Natural killer cell (primary cell): ENCODE measurements around the gene CR2. TPM values are rescaled to one million over a fixed set of nuclear protein-coding genes. Genes with fewer than 3 reads are reported as not detected.
"Not testable (repeated sequence)": the region's sequence is repeated elsewhere in the genome, so short reads cannot be mapped to it uniquely, and the experiment has no call there.

Source experiments
- ATAC-seq, 3 donors: fragments of 150-1000 bp in 2 of 3; fragments of 200-7000 bp in 1 of 3; cut with Tn5 transposase; 1 replicate in 1 of 3; 2 replicates in 2 of 3; pipeline ENCODE4 v1.10.0; 2021; ENCODE audit warnings: mild to moderate bottlenecking in 2 of 3, moderate library complexity in 2 of 3
- DNase-seq, 2 donors: peaks; one replicate each; pipeline versions ENCODE4 v3.0.0 to v3.0.0-alpha.2; 2013 to 2021; ENCODE audit warnings: mixed read lengths in 1 of 2
- H3K27ac ChIP-seq: one replicate; pipeline ENCODE4 v1.5.1; 2013; ENCODE audit warnings: mild to moderate bottlenecking, low read length
- H3K27me3 ChIP-seq: one replicate; pipeline ENCODE4 v1.6.1; 2013; ENCODE audit warnings: low read length; ENCODE audit not compliant: control insufficient read depth, insufficient read depth
- H3K36me3 ChIP-seq: one replicate; pipeline ENCODE4 v1.6.1; 2013; ENCODE audit warnings: low read length; ENCODE audit not compliant: control insufficient read depth, insufficient read depth
- H3K4me1 ChIP-seq: one replicate; pipeline ENCODE4 v1.6.1; 2013; ENCODE audit warnings: low read length; ENCODE audit not compliant: control insufficient read depth, insufficient read depth
- H3K4me3 ChIP-seq: one replicate; pipeline ENCODE4 v1.5.1; 2013; ENCODE audit warnings: low read length
- H3K9me3 ChIP-seq: one replicate; pipeline ENCODE4 v1.6.1; 2013; ENCODE audit warnings: low read length; ENCODE audit not compliant: control insufficient read depth, insufficient read depth
- H3K27ac Mint-ChIP-seq, 2 donors: one replicate each; pipeline ENCODE4 v1.8.0; 2022; ENCODE audit warnings: mild to moderate bottlenecking in 2 of 2, mixed read lengths in 2 of 2, moderate library complexity in 1 of 2
- H3K27me3 Mint-ChIP-seq, 2 donors: one replicate each; pipeline ENCODE4 v1.8.0; 2022; ENCODE audit warnings: low read depth in 2 of 2, mixed read lengths in 2 of 2
- H3K36me3 Mint-ChIP-seq: one replicate; pipeline ENCODE4 v1.8.0; 2022; ENCODE audit warnings: mixed read lengths
- H3K4me1 Mint-ChIP-seq, 2 donors: one replicate each; pipeline ENCODE4 v1.8.0; 2022; ENCODE audit warnings: mixed read lengths in 2 of 2
- H3K4me3 Mint-ChIP-seq: one replicate; pipeline ENCODE4 v1.8.0; 2022; ENCODE audit warnings: mild to moderate bottlenecking, moderate library complexity, mixed read lengths
- H3K9me3 Mint-ChIP-seq, 2 donors: one replicate each; pipeline ENCODE4 v1.8.0; 2022; ENCODE audit warnings: mixed read lengths in 2 of 2
- WGBS: methylation state at CpG from one replicate; pipeline ENCODE4 v1.1.7; 2013; ENCODE audit warnings: missing lambda C conversion rate; ENCODE audit not compliant: insufficient coverage; 5-methylcytosine and 5-hydroxymethylcytosine counted together
- intact Hi-C: fragments of 100-400 bp; cut with micrococcal nuclease; formaldehyde crosslinking; loops from one replicate; pipeline ENCODE4 v1.14.2; 2022
- total RNA-seq, 4 donors: library from RNA; stranded (reverse); fragments of 120-200 nt in 1 of 4; gene quantifications; one replicate each; pipeline versions ENCODE4 v1.2.3 to v1.2.4, GENCODE V29; 2013 to 2022
- TF ChIP-seq, protein P1 (sequence below): fragments of 200-600 bp; IDR thresholded peaks from one replicate; pipeline ENCODE4 v1.8.0; 2022; ENCODE audit warnings: antibody characterized with exemption

Gene CR2
- total RNA-seq, 3 donors from 2014 or later (not counting 1 experiment from before 2014, with no cell fraction given): 0.19 to 0.48 (median 0.29) TPM

DNA sequence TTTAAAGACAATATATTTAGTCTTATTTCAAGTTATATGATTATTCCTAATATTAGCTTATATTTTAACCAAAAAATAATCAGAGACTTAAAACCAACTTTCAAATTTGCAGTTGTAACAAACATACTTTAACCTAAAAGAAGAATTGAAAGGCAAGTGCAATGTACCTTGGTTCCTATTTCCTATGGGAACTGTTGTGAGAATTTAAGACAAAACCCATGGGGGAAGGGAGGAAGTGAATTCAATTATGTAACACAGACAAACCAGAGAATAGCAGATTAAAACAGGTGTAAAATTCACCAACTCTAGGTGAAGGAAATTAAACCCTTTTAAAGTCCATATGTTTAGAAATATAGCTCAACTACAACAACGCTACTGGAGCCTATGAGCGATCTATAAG is 22.6 kb upstream of the CR2 start:
- TF ChIP-seq, protein P1, sequence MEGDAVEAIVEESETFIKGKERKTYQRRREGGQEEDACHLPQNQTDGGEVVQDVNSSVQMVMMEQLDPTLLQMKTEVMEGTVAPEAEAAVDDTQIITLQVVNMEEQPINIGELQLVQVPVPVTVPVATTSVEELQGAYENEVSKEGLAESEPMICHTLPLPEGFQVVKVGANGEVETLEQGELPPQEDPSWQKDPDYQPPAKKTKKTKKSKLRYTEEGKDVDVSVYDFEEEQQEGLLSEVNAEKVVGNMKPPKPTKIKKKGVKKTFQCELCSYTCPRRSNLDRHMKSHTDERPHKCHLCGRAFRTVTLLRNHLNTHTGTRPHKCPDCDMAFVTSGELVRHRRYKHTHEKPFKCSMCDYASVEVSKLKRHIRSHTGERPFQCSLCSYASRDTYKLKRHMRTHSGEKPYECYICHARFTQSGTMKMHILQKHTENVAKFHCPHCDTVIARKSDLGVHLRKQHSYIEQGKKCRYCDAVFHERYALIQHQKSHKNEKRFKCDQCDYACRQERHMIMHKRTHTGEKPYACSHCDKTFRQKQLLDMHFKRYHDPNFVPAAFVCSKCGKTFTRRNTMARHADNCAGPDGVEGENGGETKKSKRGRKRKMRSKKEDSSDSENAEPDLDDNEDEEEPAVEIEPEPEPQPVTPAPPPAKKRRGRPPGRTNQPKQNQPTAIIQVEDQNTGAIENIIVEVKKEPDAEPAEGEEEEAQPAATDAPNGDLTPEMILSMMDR: no peak
- no peak for ATAC-seq
- intact Hi-C loops: no loop called here

DNA sequence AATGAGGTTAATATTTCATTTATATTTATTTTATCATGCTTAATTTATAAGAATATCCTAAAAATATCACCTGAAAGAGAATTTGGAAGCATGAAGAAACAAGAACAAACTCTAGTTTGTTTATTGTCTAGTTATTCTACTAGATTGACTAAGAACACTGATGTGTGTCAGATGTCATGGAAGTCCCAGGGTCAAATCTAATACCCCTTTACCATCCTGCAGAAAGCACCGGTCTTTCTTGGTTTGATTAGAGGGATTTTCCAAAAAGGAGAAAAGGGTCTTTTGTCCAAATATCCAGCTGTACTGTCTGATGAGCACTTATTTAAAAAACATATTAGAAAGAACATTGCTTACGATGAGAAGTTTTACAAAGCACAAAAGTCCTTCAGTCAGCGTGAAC is 20.7 kb upstream of the CR2 start:
- Mint-ChIP-seq H3K4me1 (no peaks in the 10 kb centered on the region), H3K9me3 (no peaks in the 10 kb centered on the region), H3K27me3 (peaks cover 25 to 30% of the 10 kb centered on the region in 2 donors), H3K36me3 (no peaks in the 10 kb centered on the region), H3K27ac (no peak overlapping the region), H3K4me3 (no peak overlapping the region)
- Histone ChIP-seq H3K27me3 (peaks cover 5% of the 10 kb centered on the region), H3K36me3 (no peaks in the 10 kb centered on the region), H3K4me3 (no peak overlapping the region), H3K4me1 (no peaks in the 10 kb centered on the region), H3K27ac (no peak overlapping the region), H3K9me3 (no peaks in the 10 kb centered on the region)
- ATAC-seq (no peak), DNase-seq (no peak)
- WGBS: 90% methylated on average over 2 of the region's 3 CpGs
- intact Hi-C loops: no loop called here
- TF ChIP-seq, protein P1: no peak

More for the DNA sequence above, 22.6 kb upstream of the CR2 start:
- H3K4me3 Mint-ChIP-seq: no peak overlapping the region
- H3K36me3 ChIP-seq: no peaks in the 10 kb centered on the region
- H3K9me3 Mint-ChIP-seq: no peaks in the 10 kb centered on the region
- peaks cover 5% of the 10 kb centered on the region for H3K27me3 ChIP-seq
- H3K36me3 Mint-ChIP-seq: no peaks in the 10 kb centered on the region
- DNase-seq: no peak
- WGBS: no CpG with 5 or more reads among the region's 2 CpGs
- H3K27ac Mint-ChIP-seq: no peak overlapping the region
- no peaks in the 10 kb centered on the region for H3K4me1 ChIP-seq
- H3K9me3 ChIP-seq: no peaks in the 10 kb centered on the region
- no peaks in the 10 kb centered on the region for H3K4me1 Mint-ChIP-seq
- no peak overlapping the region for H3K27ac ChIP-seq
- H3K27me3 Mint-ChIP-seq: peaks cover 27 to 32% of the 10 kb centered on the region in 2 donors
- no peak overlapping the region for H3K4me3 ChIP-seq

DNA sequence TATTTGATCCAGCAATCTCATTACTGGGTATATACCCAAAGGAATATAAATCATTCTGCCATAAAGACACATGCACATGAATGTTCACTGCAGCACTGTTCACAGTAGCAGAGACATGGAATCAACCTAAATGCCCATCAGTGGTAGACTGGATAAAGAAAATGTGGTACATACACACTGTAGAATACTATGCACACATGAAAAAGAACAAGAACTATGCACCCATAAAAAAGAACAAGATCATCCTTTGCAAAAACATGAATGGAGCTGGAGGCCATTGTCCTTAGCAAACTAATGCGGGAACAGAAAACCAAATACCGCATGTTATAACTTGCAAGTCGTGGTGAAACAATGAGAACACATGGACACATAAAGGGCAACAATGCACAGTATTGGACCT is 17.4 kb upstream of the CR2 start:
- H3K9me3 ChIP-seq, H3K27me3 ChIP-seq, H3K27ac ChIP-seq, ATAC-seq, H3K36me3 ChIP-seq, H3K9me3 Mint-ChIP-seq, H3K27ac Mint-ChIP-seq, H3K4me1 Mint-ChIP-seq, H3K36me3 Mint-ChIP-seq, H3K4me3 Mint-ChIP-seq, H3K4me3 ChIP-seq, DNase-seq, H3K4me1 ChIP-seq, intact Hi-C loops: not testable (repeated sequence)
- peaks cover 16 to 26% of the 10 kb centered on the region in 2 donors for H3K27me3 Mint-ChIP-seq
- WGBS: 97% methylated on average over 3 of the region's 3 CpGs

DNA sequence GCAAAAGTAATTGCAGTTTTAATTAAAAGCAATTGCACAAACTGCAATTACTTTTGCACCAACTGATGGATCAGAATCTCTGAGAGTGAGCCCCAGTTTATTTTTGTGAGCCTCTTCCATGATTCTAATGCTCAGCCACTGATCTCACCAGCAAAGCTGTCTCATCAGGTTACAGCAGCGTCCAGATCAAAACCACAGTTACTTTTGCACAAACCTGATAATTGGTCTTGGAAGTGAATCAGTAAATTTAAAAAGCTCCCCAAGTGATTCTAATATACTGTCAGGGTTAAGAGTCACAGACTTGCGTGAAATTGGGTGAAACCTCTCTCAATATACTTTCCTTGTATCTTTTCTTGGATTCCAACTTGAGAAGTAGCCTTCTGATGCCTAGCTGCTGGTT is 13.5 kb upstream of the CR2 start:
- no peak overlapping the region for H3K4me3 ChIP-seq
- H3K27me3 ChIP-seq: peaks cover 2% of the 10 kb centered on the region
- Mint-ChIP-seq H3K27me3 (peaks cover 13 to 34% of the 10 kb centered on the region in 2 donors), H3K9me3 (no peaks in the 10 kb centered on the region), H3K27ac (no peak overlapping the region), H3K4me3 (no peak overlapping the region), H3K4me1 (no peaks in the 10 kb centered on the region), H3K36me3 (no peaks in the 10 kb centered on the region)
- TF ChIP-seq, protein P1: no peak
- H3K36me3 ChIP-seq: no peaks in the 10 kb centered on the region
- DNase-seq: no peak
- WGBS: 90% methylated on average over 1 of the region's 2 CpGs
- no peak overlapping the region for H3K27ac ChIP-seq
- no peaks in the 10 kb centered on the region for H3K9me3 ChIP-seq
- no peak for ATAC-seq
- intact Hi-C loops: no loop called here
- no peaks in the 10 kb centered on the region for H3K4me1 ChIP-seq
